ENCODE results near the gene IL5. TPM values are rescaled to one million over a fixed set of nuclear protein-coding genes. Genes with fewer than 3 reads are reported as not detected.
"Not testable (repeated sequence)": the region's sequence is repeated elsewhere in the genome, so short reads cannot be mapped to it uniquely, and the experiment has no call there.

IL5 gene
- total RNA-seq, 3 donors from 2014 or later: not detected

GRCh38 chr5:132576123-132576522 is 32.8 kb upstream of the IL5 start:
- TF ChIP-seq, protein P1, sequence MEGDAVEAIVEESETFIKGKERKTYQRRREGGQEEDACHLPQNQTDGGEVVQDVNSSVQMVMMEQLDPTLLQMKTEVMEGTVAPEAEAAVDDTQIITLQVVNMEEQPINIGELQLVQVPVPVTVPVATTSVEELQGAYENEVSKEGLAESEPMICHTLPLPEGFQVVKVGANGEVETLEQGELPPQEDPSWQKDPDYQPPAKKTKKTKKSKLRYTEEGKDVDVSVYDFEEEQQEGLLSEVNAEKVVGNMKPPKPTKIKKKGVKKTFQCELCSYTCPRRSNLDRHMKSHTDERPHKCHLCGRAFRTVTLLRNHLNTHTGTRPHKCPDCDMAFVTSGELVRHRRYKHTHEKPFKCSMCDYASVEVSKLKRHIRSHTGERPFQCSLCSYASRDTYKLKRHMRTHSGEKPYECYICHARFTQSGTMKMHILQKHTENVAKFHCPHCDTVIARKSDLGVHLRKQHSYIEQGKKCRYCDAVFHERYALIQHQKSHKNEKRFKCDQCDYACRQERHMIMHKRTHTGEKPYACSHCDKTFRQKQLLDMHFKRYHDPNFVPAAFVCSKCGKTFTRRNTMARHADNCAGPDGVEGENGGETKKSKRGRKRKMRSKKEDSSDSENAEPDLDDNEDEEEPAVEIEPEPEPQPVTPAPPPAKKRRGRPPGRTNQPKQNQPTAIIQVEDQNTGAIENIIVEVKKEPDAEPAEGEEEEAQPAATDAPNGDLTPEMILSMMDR (IDR thresholded peaks at IDR 0.05): no peak
- TF ChIP-seq POLR2AphosphoS5 (IDR thresholded peaks at IDR 0.05) (no peak), POLR2A (IDR thresholded peaks at IDR 0.05) (no peak)
- Histone ChIP-seq H3K4me3 (no peak overlapping the region), H3K9me3 (no peaks in the 10 kb centered on the region), H3K4me1 (no peaks in the 10 kb centered on the region), H3K27me3 (no peaks in the 10 kb centered on the region), H3K36me3 (no peaks in the 10 kb centered on the region), H3K27ac (no peak overlapping the region)
- DNase-seq (ENCODE audit: low spot score in 2 of 2): no peak
- intact Hi-C loops (cut with DNase I; ENCODE audit: low total_unique reads): no loop called here

DNA sequence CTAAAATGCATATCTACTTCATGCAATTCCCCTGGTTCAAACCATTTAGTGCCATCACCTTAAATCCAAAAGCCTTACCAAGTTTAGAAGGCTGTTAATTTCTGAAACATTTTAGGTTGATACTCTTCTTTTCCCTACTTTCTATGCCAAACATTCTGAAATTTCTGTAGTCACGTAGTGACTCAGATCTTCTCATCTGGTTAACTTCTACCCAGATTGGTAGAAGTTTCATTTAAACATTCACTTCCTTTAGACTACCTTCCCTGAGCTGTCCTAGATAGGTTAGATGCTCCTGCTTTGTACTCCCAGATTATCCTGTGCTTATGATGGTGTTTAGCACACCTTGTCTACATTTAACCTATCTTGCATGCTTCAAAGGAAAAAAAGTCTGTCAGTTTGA is 23.3 kb upstream of the IL5 start:
- intact Hi-C loops (cut with DNase I; ENCODE audit: low total_unique reads): no loop called here
- DNase-seq (ENCODE audit: low spot score in 2 of 2): no peak
- no peaks in the 10 kb centered on the region for H3K27me3 ChIP-seq

DNA sequence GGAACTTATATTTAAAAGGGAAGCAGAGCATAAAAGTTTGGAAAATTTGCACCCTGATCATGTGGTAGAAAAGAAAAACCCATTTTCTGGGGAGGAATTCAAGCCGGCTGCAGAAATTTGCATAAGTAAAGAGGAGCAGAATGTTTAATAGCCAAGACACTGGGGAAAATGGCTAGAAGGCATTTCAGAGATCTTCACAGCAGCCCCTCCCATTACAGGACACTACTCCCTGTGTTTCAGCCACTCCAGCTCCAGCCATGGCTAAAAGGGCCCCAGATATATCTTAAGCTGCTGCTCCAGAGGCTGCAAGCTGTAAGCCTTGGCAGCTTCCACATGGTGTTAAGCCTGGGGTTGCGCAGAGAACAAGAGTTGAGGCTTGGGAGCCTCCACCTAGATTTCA is 21.2 kb upstream of the IL5 start:
- H3K27ac ChIP-seq; H3K36me3 ChIP-seq; H3K27me3 ChIP-seq; H3K4me3 ChIP-seq; intact Hi-C loops (cut with DNase I; ENCODE audit: low total_unique reads); DNase-seq (ENCODE audit: low spot score in 2 of 2); H3K4me1 ChIP-seq: not testable (repeated sequence)
- H3K9me3 ChIP-seq: peaks cover 13 to 14% of the 10 kb centered on the region in 2 donors

More for the DNA sequence above, 23.3 kb upstream of the IL5 start:
- Histone ChIP-seq H3K9me3 (peaks cover 13 to 14% of the 10 kb centered on the region in 2 donors), H3K27ac (no peak overlapping the region), H3K36me3 (no peaks in the 10 kb centered on the region), H3K4me1 (no peaks in the 10 kb centered on the region), H3K4me3 (no peak overlapping the region)
- TF ChIP-seq, protein P1 (IDR thresholded peaks at IDR 0.05): no peak
- no peak for TF ChIP-seq POLR2AphosphoS5 (IDR thresholded peaks at IDR 0.05)
- TF ChIP-seq POLR2A (IDR thresholded peaks at IDR 0.05): no peak

DNA sequence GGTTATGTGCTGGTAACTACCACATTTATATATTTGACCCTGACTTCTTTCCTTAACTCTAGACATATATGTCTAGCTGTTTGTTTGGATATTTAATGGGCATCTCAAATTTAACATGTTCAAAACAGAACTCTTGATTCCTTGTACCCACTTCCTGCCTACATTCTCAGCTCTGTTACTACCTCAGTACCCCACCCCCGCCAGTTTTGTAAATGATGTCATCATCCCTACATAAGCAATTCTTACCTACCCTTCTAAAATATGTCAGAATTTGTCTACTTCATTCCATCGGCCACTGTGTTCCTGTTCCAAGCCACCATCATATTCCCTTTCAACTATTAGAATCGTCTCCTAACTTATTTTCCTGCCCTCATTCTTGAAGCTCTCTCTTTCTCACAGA is 18.3 kb upstream of the IL5 start:
- intact Hi-C loops (cut with DNase I; ENCODE audit: low total_unique reads): no loop called here
- H3K4me3 ChIP-seq: no peak overlapping the region
- no peak for DNase-seq (ENCODE audit: low spot score in 2 of 2)
- H3K4me1 ChIP-seq: peaks cover 0 to 6% of the 10 kb centered on the region in 2 donors
- TF ChIP-seq POLR2AphosphoS5 (IDR thresholded peaks at IDR 0.05) (no peak), POLR2A (IDR thresholded peaks at IDR 0.05) (no peak)
- TF ChIP-seq, protein P1 (IDR thresholded peaks at IDR 0.05): no peak
- H3K27ac ChIP-seq: no peak overlapping the region
- peaks cover 13 to 14% of the 10 kb centered on the region in 2 donors for H3K9me3 ChIP-seq
- H3K36me3 ChIP-seq: no peaks in the 10 kb centered on the region
- no peaks in the 10 kb centered on the region for H3K27me3 ChIP-seq

DNA sequence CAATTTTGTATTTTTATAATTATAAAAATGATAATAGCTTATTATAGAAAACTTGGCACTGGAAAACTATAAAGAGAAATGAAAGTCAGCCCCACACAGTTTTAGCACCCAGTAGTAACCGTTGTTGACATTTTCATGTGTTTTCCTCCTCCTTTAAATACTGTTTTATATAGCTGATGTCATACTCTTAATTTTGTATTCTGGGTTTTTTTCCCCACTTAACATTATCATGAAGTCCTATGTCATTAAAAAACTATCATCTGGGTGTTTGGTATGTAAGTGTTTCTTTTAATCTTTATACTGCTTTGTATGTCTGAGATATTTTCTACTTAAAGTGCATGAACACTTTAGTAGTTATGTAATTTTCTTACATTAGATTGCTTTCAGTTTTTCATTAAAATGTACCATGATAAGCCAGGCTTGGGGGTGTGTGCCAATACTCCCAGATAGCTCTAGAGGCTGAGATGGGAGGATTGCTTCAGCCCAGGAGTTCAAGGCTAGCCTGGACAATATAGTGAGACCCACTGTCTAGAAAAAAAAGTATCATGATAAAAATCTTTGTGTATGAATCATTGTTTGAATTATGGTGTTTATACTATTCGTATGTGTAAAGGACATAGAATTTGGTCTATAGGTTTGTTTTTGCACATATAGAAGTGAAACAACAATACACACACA is 16.2 kb upstream of the IL5 start:
- intact Hi-C loops (cut with DNase I; ENCODE audit: low total_unique reads): no loop called here

More for the DNA sequence above, 16.2 kb upstream of the IL5 start:
- no peak overlapping the region for H3K27ac ChIP-seq
- H3K4me3 ChIP-seq: no peak overlapping the region
- no peaks in the 10 kb centered on the region for H3K36me3 ChIP-seq
- TF ChIP-seq POLR2A (IDR thresholded peaks at IDR 0.05): no peak
- no peak for TF ChIP-seq POLR2AphosphoS5 (IDR thresholded peaks at IDR 0.05)
- TF ChIP-seq, protein P1 (IDR thresholded peaks at IDR 0.05): no peak
- peaks cover 10 to 11% of the 10 kb centered on the region in 2 donors for H3K9me3 ChIP-seq
- peaks cover 0 to 6% of the 10 kb centered on the region in 2 donors for H3K4me1 ChIP-seq
- H3K27me3 ChIP-seq: no peaks in the 10 kb centered on the region
- DNase-seq (ENCODE audit: low spot score in 2 of 2): no peak

All from breast epithelium (tissue), 4 donors.